CD4-positive, alpha-beta T cell treated with Interleukin-21 for 1 hour (primary cell): ENCODE data around the gene SARS1.

Experiments used
- DNase-seq: peaks from one replicate; pipeline ENCODE4 v3.0.0-alpha.2; 2020

Gene SARS1

DNA sequence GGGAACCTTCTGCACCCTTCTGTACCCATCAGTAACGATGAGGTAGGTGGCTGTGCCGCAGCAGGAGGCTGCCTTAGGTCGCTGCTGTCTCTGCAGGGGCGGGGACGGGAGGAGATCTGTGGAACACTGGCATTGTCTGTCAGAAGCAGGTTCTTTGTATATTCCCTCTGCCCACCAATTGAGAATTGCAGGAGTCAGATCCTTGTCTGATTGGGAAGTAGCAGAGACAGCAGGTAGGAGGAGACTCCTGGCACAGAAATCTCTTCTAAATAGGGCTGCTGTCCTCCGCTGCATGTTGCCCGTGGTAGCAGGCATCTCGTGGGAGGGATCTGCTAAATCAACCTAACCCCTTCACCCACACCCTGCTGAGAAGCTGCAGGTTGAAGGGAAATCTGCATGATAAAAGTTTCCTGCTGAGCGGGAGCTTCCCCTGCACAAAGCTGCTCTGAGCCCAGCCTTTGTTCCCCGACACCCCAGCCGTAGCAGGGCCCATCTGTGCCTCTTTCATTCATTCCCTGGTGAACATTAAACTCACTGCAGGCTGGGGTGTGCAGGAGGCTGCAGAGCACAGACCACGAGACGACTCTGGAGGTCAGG lies 15.9 kb downstream of the SARS1 start:
- no peak for DNase-seq

DNA sequence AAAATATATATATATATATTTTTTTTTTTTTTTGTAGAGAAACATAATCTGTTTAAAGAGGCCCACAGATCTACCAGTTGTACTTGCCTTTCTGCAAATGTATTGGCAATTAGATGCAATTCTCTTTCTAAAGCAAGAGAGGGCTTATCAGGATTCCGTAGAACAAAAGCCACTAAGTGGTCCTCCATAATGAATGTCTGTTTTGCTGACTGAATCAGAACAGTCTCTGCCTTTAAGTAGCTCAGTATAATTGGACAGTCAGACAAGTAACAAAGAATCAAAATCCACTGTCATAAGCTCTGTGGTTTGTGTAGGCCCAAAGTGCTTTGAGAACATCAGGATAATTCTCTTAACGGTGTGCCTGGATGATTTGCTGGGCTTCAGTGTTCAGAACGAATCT lies 17.3 kb downstream of the SARS1 start:
- DNase-seq = no peak

DNA sequence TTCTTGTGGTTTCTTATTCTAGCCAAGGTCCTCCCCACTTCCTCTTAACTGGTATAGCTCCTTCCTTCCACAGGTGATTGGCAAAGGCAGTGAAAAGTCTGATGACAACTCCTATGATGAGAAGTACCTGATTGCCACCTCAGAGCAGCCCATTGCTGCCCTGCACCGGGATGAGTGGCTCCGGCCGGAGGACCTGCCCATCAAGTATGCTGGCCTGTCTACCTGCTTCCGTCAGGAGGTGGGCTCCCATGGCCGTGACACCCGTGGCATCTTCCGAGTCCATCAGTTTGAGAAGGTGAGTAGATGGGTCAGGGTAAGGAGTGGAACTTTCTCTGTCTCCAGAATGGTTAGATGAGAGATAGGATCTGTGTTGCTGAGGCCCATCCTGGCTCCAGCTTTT lies 21.4 kb downstream of the SARS1 start:
- DNase-seq = no peak

DNA sequence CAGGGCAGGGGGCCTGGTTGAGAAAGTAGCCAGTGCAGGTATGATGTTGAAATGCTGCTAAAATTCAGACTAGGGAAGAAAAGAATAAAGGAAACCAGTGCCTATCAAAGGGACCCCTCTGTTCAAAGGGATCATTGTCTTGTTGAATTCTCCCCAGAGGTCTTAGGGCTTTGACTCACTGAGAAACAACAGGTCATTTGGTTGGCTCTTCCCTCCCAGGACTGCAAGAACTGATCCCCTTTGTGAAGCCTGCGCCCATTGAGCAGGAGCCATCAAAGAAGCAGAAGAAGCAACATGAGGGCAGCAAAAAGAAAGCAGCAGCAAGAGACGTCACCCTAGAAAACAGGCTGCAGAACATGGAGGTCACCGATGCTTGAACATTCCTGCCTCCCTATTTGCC lies 23.8 kb downstream of the SARS1 start:
- no peak for DNase-seq

DNA sequence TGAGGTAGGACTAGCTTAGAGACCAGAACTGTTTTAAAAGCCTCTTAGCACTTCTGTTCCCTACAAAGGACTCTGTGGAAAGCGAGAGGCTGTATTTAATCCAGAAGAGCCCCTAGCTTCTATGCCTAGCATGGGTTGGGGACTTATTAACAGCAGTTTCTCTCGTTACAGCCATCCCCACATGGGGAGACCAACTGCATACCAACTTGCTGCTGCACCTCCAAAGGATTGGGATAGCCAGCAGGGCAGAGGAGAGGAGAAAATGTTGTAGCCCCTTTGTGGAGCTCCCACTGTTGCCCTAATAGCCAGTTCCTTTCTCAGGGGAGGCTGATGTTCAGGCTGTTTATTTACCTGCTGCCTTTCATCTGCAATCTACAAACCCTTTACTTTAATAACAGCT lies 24.7 kb downstream of the SARS1 start:
- no peak for DNase-seq

DNA sequence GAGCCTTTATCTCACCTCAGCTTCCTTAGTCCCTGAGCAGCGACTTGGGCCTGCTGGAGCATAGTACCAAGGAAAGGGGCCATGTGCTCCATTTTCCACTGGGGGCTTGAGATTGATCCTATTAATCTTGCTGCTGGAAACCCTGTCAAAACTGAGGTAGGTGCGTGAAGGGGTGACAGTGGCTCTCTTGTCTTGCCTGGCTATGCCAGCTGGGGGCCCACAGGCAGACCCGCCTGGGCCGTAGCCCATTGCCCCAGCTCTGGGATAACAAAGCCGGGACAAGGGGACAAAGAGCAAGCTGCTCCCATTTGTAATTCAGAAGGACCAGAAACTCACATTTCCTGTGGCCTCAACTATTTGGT lies 25.3 kb downstream of the SARS1 start:
- no peak for DNase-seq

DNA sequence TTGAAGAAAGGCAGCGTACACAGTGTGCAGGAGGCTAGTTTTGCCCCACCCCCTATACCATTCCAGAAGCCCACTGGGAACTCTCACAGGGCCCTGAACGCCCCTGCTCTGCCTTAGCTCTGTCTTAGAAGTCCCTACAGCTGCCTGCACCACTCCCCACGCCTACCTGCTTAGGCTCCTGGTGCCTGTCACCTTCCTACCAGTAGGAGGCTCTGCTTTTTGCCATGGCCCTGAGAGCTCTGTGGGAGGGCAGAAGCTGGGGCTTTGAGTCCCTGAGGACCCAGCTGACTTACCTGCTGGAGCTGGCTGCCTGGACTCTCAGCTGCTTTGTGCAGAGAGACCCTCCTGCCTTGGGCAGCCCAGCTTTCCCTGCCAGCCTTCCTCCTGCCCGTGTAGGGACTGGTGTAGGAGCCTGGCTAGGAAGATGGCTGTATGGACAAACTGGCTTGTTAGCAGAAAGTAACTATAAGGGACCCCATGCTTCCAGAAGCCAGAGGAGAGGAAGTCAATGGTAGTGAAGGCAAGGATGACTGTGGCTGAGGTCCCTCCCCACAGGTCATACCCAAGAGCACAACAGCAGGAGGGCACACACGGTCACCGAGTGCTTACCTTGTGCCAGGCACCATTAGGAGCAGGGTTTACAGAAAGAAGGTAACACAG lies 25.8 kb downstream of the SARS1 start:
- peak; percentile 25 for DNase-seq

DNA sequence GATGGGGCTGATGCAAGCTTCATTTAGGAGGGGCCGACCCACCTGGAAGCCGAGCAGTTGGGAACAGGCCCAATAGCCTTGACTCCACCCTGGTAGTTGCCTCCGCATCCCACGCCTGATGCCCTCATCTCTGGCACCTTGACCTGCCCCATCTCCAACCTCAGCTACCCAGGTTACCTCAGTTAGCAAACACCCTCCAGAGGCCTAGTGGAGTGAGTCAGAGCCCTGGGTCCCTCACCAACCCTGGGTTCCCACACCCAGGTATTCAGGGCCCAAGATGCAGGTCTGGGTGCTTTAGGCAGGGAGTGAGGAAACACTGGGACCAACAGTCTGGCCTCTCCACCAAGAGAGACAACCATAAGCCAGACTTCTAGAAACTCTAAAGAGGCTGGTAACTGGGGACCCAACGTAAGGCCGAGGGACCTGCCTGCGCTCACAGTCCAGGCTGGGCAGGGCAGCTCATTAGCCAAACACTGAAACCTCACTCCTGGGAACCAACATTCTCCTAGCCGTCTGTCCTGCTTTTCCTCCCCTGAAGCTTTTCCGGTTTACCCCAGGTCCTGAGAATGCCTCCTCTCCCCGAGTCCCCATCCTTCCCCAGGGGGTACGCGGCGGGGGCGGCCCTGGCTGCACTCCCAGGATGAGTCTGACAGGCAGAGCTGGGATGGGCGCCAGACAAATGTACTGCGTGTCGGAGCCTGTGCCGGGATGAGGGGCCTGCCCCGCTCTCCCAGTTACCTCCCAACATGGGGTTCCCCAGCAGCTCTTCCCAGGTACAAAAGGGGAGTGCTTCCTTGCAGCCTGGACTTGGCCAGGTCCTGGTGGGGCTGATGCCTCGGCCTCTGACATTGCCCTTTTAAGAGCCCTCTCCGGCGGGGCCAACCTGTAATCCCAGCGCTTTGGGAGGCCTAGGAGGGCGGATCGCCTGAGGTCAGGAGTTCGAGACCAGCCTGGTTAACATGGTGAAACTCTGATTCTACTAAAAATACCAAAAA lies 26.7 kb downstream of the SARS1 start:
- peak; percentile 32 for DNase-seq

DNA sequence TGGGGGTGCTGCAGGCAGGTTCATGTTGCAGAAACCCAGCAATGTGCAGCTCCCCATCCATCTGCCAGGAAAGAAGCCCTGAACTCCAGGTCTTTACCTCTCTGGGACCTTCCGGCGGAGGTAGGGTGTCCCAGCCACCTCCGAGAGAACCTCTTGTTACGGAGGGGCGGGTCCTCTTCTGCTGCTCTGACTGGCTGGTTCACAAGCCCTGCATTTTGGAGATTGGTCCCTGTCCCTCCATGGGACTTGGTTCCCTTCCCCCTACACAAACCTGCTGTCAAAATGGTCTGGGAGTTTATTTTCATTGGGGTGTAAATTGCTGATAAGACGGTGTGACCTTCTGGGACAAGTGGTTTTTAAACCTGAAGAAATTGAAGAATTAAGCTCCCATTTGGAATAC lies 27.6 kb downstream of the SARS1 start:
- no peak for DNase-seq

DNA sequence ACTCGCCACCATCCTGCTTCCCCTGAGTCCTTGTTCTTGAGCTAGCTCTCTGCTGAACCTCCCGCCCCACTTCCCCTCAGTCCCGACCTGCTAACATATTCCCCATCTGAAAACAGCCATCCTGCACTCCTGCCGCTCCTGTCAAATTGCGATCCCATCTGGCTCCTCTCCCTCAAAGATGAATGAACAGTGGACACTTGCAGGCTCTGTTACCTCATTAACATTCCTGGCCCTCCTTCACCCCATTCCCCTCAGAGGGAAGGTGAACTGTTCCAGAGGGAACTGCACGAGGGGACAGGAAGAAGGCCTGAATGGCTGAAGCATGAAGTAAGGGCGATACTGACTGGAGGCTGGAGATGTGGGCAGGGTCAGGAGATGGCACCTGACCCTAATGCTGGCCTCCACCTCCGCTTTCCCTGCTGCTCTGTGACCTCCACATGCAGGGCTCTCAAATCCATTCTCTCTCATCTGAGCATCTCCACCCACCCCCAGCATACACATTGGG lies 28.2 kb downstream of the SARS1 start:
- DNase-seq = no peak

DNA sequence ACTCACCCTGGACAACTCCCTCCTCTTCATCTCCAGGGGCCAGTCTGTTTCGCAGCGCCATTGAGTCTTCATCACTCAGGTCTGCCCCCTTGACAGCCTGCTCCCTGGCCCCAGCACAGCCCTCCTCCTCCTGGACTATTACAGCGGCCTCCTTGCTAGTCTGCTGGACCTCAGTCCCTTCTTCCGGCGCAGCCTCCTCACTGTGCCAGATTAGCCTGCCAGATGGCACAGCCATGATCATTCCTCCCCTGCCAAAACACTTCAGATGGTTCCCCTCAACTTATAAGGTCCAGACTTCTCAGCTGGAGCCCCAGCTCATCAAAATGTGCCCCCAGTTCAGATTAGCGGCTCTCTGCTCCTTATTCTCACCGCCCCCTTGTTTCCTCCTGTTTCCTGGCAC lies 28.7 kb downstream of the SARS1 start:
- DNase-seq = no peak

DNA sequence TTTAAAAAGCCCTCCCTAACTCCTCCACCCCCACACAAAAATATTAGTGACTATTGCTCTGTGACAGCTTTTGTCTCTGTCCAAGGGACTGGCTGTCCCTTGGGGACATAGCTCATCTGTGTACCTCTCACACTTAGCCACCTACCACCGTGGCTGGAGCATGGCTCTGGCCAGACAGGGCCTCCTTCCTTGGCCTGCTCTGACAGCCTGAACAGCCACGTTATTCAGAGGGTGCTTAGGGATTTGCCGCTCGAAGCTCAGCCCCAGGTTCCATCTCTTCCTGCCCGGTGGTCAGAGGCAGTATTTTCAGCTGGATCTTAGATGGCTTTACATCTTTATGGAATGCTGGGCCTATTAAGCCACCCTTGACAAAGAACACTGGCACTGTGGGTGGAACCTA lies 29.5 kb downstream of the SARS1 start:
- DNase-seq = no peak

DNA sequence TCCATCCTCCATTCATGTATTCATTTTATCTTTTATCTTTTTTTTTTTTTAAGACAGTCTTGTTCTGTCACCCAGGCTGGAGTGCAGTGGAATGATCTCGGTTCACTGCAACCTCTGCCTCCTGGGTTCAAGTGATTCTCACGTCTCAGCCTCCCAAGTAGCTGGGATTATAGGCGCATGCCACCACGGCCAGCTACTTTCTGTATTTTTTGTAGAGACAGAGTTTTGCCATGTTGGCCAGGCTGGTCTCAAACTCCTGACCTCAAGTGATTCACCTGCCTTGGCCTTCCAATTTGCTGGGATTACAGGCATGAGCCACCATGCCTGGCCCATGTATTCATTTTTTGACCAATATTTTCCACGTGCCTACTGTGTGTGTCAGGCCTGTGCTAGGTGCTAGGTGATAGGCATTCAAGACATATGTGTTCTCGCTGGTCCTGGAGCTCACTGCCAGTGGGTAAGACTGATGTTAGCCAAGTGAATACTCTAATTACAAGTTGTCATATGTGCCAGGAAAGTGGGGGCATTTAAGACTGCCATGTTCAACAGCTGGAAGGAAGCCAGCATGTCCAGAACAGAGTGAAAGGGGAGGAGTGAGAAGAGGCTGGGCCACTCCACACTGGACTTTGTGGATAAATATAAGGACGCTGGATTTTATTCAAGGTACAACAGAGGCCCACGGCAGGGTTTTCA lies 30.3 kb downstream of the SARS1 start:
- no peak for DNase-seq

DNA sequence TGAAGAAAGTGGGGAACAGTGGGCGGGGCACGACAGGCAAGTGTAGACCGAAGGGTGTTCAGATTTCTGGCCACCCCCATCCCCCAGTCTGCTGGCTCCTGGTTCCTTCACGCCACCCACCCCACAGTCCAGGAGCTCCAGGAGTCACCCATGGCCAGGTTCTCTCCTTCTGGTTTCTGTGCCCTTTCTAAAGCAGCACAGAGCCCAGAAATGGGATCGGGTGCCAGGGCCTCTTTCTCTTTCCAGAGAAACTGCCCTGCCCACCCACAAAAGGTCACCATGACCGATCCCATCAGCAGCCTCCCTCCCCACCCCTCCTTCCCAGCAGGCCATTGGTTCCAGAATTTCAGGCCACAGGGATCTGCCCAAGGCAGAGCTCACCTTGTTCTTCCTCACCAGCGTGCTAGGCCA lies 32.4 kb downstream of the SARS1 start:
- DNase-seq = no peak

DNA sequence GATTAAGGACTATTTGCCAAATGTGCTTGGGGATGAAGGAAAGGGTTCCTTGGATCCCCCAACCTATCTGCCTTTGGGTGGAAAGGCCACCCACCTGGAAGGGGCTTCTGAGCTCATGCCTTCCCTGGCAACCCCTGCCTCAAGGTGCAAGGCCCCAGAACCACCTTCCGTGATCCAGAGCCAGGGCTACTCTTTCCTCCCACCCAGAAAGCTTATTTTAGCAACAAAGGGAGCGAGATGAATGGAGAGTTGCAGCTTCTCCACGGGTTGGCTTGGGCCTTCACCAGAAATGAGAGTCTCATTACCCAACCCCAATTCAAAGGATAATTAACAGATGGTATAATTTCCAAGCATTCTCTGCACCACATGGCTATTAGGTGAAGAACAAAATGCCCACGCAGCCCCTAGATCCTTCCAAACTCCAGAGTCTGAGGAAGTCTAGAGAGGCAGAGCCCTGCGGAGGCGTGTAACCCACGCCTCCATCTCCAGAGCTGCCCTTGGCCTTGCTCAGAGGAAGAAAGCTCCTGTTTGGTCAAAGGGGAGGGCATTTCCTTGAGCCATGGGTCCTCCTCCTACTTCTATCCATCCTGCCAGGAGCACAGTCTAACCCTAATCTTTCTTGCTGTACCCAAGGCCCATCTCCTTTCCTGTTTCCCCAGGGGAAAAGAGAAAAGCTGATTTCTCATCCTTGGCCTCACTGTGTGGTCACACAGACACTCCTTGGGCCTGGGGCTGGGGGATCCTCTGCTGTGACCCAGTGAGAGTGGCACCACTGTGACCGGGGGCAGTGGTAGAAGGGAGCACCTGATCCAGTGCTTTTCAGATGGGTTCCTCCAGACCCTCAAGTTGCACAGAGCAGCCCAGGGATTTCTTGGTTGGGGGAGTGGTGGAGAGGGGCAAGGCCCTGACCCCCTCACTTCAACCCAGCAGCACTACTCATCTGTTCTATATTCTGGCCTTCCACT lies 34.0 kb downstream of the SARS1 start:
- no peak for DNase-seq

DNA sequence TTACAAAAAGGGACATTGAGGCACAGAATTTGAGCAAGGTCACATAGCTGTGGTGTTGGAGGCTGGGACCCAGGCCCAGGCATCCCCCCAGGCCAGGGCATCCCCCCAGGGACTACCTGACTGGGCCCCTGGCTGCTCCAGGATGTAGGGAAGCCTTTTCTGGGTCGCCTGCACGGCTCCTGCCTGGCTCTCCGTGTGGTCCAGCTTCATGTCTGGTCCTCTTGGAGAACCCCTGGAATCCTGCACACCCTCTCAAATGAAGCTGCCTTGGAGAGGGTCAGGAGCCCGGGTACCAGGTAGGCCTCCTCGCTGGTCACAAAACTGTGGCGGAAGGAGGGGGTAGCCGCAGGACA lies 34.7 kb downstream of the SARS1 start:
- no peak for DNase-seq

DNA sequence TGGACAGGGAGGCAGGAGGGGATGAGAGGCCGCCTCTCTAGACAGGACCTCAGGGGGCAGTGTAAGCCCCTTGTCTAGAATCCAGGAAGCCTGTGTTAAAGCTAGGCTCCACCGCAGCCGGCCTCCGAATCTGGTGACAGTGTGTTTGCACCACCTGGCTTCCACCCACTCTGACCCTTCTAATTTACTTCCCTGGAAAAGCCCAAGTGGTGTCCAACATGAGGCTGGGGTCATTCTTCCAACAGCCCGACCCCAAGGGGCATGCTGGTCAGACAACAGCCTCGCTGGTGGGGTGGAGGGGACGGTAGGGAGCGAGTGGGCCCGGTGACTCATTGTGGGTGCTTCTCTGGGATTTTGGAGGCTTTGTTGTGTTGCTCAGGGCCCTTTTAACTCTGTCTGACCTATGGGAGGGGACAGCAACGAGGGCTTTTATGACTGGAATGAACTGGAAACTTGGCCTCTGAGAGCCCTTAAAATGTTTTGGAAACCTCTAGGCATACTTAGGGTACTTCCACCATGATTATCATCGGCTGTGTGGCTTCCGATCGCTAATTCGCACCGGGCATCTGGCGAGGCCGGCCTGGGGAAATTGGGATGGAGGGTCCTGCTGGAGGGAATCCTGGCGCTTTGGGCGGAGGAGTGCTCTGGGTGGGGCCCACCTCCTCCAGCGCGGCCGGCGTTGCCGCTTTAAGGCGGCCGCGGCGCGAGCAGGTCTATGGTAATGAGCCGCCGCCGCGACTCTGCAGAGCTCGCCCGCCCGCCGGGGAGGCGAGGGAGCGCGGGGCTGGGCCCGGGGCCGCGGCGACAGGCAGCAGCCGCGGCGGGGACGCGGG lies 35.3 kb downstream of the SARS1 start, which contains the start of gene CELSR2:
Gene CELSR2 (plus strand): TSS at position 743 of the 833 bp plus-strand sequence. CDS start 541 bp downstream, outside the sequence.
- DNase-seq = peak; percentile 67

DNA sequence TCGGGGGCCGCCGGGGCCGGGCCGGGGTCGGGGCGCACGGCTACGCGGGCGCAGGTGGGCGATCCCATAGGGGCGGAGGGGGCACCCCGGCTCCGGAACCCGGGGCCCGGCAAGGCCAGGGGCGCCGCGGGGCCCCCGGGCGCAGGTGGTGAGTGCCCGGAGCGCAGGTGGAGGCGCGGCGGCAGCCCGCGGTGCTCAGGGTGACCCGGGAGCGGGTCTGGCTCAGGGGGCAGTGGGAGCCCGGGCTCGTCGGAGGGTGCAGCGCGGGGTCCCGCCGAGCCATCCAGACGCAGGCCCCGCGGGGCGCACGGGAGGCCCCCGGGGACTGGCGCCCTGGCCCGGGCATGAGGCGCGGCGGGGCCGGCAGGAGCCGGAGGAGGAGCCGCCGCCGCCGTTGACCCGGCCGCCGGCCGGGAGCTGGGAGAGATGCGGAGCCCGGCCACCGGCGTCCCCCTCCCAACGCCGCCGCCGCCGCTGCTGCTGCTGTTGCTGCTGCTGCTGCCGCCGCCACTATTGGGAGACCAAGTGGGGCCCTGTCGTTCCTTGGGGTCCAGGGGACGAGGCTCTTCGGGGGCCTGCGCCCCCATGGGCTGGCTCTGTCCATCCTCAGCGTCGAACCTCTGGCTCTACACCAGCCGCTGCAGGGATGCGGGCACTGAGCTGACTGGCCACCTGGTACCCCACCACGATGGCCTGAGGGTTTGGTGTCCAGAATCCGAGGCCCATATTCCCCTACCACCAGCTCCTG lies 36.1 kb downstream of the SARS1 start:
- DNase-seq = no peak

DNA sequence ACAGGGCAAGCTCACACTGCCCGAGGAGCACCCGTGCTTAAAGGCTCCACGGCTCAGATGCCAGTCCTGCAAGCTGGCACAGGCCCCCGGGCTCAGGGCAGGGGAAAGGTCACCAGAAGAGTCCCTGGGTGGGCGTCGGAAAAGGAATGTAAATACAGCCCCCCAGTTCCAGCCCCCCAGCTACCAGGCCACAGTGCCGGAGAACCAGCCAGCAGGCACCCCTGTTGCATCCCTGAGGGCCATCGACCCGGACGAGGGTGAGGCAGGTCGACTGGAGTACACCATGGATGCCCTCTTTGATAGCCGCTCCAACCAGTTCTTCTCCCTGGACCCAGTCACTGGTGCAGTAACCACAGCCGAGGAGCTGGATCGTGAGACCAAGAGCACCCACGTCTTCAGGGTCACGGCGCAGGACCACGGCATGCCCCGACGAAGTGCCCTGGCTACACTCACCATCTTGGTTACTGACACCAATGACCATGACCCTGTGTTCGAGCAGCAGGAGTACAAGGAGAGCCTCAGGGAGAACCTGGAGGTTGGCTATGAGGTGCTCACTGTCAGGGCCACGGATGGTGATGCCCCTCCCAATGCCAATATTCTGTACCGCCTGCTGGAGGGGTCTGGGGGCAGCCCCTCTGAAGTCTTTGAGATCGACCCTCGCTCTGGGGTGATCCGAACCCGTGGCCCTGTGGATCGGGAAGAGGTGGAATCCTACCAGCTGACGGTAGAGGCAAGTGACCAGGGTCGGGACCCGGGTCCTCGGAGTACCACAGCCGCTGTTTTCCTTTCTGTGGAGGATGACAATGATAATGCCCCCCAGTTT lies 36.9 kb downstream of the SARS1 start:
- no peak for DNase-seq
